Testis (tissue), 2 donors: Measurements from ENCODE around the gene KRTAP5-1.

ENCODE experiments used
- POLR2A ChIP-seq: fragments of 450-650 bp; IDR thresholded peaks from one replicate; pipeline ENCODE4 v1.6.1; 2017; ENCODE audit warnings: antibody characterized with exemption, mild to moderate bottlenecking, moderate library complexity
- TF ChIP-seq, protein P1 (sequence below), 3 experiments: fragments of 450-650 bp in 2 of 3; fragments of 200-600 bp in 1 of 3; sonication (generic) in 1 of 3; IDR thresholded peaks; one replicate each; pipeline ENCODE4 v1.5.1; 2016 to 2019; ENCODE audit warnings: antibody characterized with exemption in 3 of 3, mild to moderate bottlenecking in 2 of 3, moderate library complexity in 1 of 3

DNA sequence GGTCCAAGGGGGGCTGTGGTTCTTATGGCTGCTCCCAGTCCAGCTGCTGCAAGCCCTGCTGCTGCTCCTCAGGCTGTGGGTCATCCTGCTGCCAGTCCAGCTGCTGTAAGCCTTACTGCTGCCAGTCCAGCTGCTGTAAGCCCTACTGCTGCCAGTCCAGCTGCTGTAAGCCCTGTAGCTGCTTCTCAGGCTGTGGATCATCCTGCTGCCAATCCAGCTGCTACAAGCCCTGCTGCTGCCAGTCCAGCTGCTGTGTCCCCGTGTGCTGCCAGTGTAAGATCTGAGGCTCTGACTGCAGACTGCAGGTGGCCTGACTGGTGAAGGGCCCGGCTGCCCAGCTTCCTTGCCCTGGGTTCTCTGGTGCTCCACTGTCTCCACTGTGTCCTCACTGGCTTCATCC is 45.2 kb upstream of the KRTAP5-1 start:
- TF ChIP-seq, protein P1, sequence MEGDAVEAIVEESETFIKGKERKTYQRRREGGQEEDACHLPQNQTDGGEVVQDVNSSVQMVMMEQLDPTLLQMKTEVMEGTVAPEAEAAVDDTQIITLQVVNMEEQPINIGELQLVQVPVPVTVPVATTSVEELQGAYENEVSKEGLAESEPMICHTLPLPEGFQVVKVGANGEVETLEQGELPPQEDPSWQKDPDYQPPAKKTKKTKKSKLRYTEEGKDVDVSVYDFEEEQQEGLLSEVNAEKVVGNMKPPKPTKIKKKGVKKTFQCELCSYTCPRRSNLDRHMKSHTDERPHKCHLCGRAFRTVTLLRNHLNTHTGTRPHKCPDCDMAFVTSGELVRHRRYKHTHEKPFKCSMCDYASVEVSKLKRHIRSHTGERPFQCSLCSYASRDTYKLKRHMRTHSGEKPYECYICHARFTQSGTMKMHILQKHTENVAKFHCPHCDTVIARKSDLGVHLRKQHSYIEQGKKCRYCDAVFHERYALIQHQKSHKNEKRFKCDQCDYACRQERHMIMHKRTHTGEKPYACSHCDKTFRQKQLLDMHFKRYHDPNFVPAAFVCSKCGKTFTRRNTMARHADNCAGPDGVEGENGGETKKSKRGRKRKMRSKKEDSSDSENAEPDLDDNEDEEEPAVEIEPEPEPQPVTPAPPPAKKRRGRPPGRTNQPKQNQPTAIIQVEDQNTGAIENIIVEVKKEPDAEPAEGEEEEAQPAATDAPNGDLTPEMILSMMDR (IDR thresholded peaks at IDR 0.05), result no peak
- no peak for TF ChIP-seq POLR2A
